Bronchial epithelial cell (primary cell): ENCODE measurements around the gene USF3. TPM values are rescaled to one million over a fixed set of nuclear protein-coding genes. Genes with fewer than 3 reads are reported as not detected.

ENCODE experiments used
- DNase-seq: peaks from one replicate; pipeline ENCODE4 v3.0.0-alpha.2; 2010; ENCODE audit warnings: low read depth
- FAIRE-seq: peaks from 2 replicates; lab custom pipeline; 2011; peaks lifted over from hg19 to GRCh38; lab: Jason Lieb, UNC
- H3K27me3 ChIP-seq: 2 replicates; pipeline ENCODE4 v1.5.1; 2011; ENCODE audit warnings: low read length; ENCODE audit not compliant: control insufficient read depth, insufficient read depth
- H3K36me3 ChIP-seq: 2 replicates; pipeline ENCODE4 v1.5.1; 2011; ENCODE audit warnings: low read length; ENCODE audit not compliant: control insufficient read depth, insufficient read depth
- H3K4me3 ChIP-seq: 2 replicates; pipeline ENCODE4 v1.5.1; 2011; ENCODE audit warnings: mild to moderate bottlenecking, low read depth, low read length, control low read depth
- CTCF ChIP-seq: IDR thresholded peaks from 2 replicates; pipeline ENCODE4 v1.5.1; 2011; ENCODE audit warnings: mild to moderate bottlenecking, moderate library complexity, low read length, control low read depth, inconsistent platforms; ENCODE audit not compliant: insufficient read depth, severe bottlenecking
- total RNA-seq: library from RNA; depleted of rRNA; stranded (reverse); fragments of >200 nt; gene quantifications from 2 replicates; pipeline ENCODE4 v1.2.1, GENCODE V29; 2014

The USF3 gene
- total RNA-seq, 1 donor from 2014 or later = 4.2 TPM

GRCh38 chr3:113712129-113712528 is 15.7 kb upstream of the USF3 start:
- no peak for TF ChIP-seq CTCF
- H3K27me3 ChIP-seq = no peaks in the 10 kb centered on the region
- no peaks in the 10 kb centered on the region for H3K36me3 ChIP-seq
- DNase-seq (peak; percentile 74), FAIRE-seq (no peak)
- no peak overlapping the region for H3K4me3 ChIP-seq

GRCh38 chr3:113707835-113708234 is 11.4 kb upstream of the USF3 start:
- no peaks in the 10 kb centered on the region for H3K27me3 ChIP-seq
- no peak overlapping the region for H3K4me3 ChIP-seq
- H3K36me3 ChIP-seq = no peaks in the 10 kb centered on the region
- DNase-seq (no peak), FAIRE-seq (no peak)
- TF ChIP-seq CTCF = no peak

GRCh38 chr3:113698956-113699355 is 2.5 kb upstream of the USF3 start:
- no peak for FAIRE-seq
- Histone ChIP-seq H3K4me3 (peak overlapping the region; percentile 30), H3K36me3 (no peaks in the 10 kb centered on the region)

GRCh38 chr3:113698213-113698742 is 1.8 kb upstream of the USF3 start:
- no peak for FAIRE-seq
- no peak for TF ChIP-seq CTCF
- Histone ChIP-seq H3K36me3 (no peaks in the 10 kb centered on the region), H3K4me3 (no peak overlapping the region), H3K27me3 (no peaks in the 10 kb centered on the region)
- DNase-seq = no peak

More at GRCh38 chr3:113698956-113699355, 2.5 kb upstream of the USF3 start:
- TF ChIP-seq CTCF = no peak
- H3K27me3 ChIP-seq = no peaks in the 10 kb centered on the region
- DNase-seq = peak; percentile 22

GRCh38 chr3:113697500-113698090 is 1.2 kb upstream of the USF3 start:
- TF ChIP-seq CTCF = no peak
- H3K27me3 ChIP-seq = no peaks in the 10 kb centered on the region
- DNase-seq (peak; percentile 12), FAIRE-seq (no peak)
- no peaks in the 10 kb centered on the region for H3K36me3 ChIP-seq
- peak overlapping the region; percentile 92 for H3K4me3 ChIP-seq
